ENCODE measurements around the gene GRIK5. TPM values are rescaled to one million over a fixed set of nuclear protein-coding genes. Genes with fewer than 3 reads are reported as not detected.

The GRIK5 gene
- total RNA-seq, 1 donor from 2014 or later, result 0.37 TPM

- Mint-ChIP-seq H3K4me1 (ENCODE audit: low read depth) (peaks cover 21% of the 10 kb centered on the region), H3K4me3 (ENCODE audit: unreplicated experiment) (no peak overlapping the region), H3K36me3 (ENCODE audit: low read depth) (peaks cover 5% of the 10 kb centered on the region), H3K27me3 (ENCODE audit: low read depth) (no peaks in the 10 kb centered on the region), H3K9me3 (ENCODE audit: low read depth) (no peaks in the 10 kb centered on the region), H3K27ac (ENCODE audit: unreplicated experiment) (peak overlapping the region; percentile 66)
- no peak for DNase-seq (ENCODE audit: low spot score)
- TF ChIP-seq, protein P1, sequence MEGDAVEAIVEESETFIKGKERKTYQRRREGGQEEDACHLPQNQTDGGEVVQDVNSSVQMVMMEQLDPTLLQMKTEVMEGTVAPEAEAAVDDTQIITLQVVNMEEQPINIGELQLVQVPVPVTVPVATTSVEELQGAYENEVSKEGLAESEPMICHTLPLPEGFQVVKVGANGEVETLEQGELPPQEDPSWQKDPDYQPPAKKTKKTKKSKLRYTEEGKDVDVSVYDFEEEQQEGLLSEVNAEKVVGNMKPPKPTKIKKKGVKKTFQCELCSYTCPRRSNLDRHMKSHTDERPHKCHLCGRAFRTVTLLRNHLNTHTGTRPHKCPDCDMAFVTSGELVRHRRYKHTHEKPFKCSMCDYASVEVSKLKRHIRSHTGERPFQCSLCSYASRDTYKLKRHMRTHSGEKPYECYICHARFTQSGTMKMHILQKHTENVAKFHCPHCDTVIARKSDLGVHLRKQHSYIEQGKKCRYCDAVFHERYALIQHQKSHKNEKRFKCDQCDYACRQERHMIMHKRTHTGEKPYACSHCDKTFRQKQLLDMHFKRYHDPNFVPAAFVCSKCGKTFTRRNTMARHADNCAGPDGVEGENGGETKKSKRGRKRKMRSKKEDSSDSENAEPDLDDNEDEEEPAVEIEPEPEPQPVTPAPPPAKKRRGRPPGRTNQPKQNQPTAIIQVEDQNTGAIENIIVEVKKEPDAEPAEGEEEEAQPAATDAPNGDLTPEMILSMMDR (IDR thresholded peaks at IDR 0.05), result no peak
These were observed 17.0 kb upstream of the GRIK5 start for GRCh38 chr19:42086770-42087550.

DNA sequence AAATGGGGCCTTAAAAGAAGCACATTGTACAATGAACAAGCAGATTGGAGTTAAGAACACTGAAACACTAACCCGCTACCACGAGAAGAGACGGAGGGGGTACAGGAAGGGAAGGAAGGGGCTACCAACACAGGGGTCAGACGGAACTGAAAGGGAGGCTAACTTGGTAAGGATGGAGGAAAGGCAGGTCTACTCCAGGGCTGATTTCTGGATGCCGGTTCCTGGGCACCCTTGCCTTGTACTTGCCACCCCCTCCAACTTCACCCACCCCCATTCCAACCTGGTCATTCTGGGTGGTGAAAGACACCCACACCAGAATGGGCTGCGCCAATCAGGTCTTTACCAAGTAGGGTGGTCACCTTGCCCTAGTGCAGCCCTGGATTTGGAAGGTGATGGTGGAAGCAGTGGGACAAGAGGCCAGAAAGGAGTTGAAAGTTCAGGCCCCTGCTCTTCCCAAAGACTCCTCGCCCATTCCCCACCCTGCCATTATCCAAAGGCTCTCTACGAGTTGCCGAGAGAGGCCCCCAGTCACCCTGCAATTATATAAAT, 16.3 kb upstream of the GRIK5 start:
- peaks cover 26% of the 10 kb centered on the region for H3K4me1 Mint-ChIP-seq (ENCODE audit: low read depth)
- H3K27me3 Mint-ChIP-seq (ENCODE audit: low read depth), result no peaks in the 10 kb centered on the region
- no peak overlapping the region for H3K27ac Mint-ChIP-seq (ENCODE audit: unreplicated experiment)
- no peak for DNase-seq (ENCODE audit: low spot score)
- H3K4me3 Mint-ChIP-seq (ENCODE audit: unreplicated experiment), result no peak overlapping the region
- H3K36me3 Mint-ChIP-seq (ENCODE audit: low read depth), result peaks cover 7% of the 10 kb centered on the region
- TF ChIP-seq, protein P1 (IDR thresholded peaks at IDR 0.05), result no peak
- no peaks in the 10 kb centered on the region for H3K9me3 Mint-ChIP-seq (ENCODE audit: low read depth)

GRCh38 chr19:42083537-42083936, 13.5 kb upstream of the GRIK5 start:
- H3K27me3 Mint-ChIP-seq (ENCODE audit: low read depth), result no peaks in the 10 kb centered on the region
- no peak for DNase-seq (ENCODE audit: low spot score)
- H3K36me3 Mint-ChIP-seq (ENCODE audit: low read depth), result peaks cover 13% of the 10 kb centered on the region
- H3K27ac Mint-ChIP-seq (ENCODE audit: unreplicated experiment), result no peak overlapping the region
- H3K4me1 Mint-ChIP-seq (ENCODE audit: low read depth), result peaks cover 27% of the 10 kb centered on the region
- no peak overlapping the region for H3K4me3 Mint-ChIP-seq (ENCODE audit: unreplicated experiment)
- H3K9me3 Mint-ChIP-seq (ENCODE audit: low read depth), result no peaks in the 10 kb centered on the region
- TF ChIP-seq, protein P1 (IDR thresholded peaks at IDR 0.05), result no peak

- Mint-ChIP-seq H3K9me3 (ENCODE audit: low read depth) (no peaks in the 10 kb centered on the region), H3K4me3 (ENCODE audit: unreplicated experiment) (no peak overlapping the region), H3K27me3 (ENCODE audit: low read depth) (no peaks in the 10 kb centered on the region), H3K36me3 (ENCODE audit: low read depth) (peaks cover 16% of the 10 kb centered on the region), H3K27ac (ENCODE audit: unreplicated experiment) (peak overlapping the region; percentile 28), H3K4me1 (ENCODE audit: low read depth) (peaks cover 32% of the 10 kb centered on the region)
- DNase-seq (ENCODE audit: low spot score), result no peak
- TF ChIP-seq, protein P1 (IDR thresholded peaks at IDR 0.05), result peak; percentile 73
These were observed 11.7 kb upstream of the GRIK5 start for GRCh38 chr19:42081584-42082203.

DNA sequence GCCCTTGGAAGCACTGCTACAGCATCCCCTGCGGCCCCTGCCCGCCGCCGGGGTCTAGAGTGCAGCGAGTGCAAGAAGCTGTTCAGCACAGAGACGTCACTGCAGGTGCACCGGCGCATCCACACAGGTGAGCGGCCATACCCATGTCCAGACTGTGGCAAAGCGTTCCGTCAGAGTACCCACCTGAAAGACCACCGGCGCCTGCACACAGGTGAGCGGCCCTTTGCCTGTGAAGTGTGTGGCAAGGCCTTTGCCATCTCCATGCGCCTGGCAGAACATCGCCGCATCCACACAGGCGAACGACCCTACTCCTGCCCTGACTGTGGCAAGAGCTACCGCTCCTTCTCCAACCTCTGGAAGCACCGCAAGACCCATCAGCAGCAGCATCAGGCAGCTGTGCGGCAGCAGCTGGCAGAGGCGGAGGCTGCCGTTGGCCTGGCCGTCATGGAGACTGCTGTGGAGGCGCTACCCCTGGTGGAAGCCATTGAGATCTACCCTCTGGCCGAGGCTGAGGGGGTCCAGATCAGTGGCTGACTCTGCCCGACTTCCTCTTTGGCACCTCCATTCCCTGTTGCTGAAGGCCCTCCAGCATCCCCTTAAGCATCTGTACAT, 10.9 kb upstream of the GRIK5 start:
- Mint-ChIP-seq H3K27me3 (ENCODE audit: low read depth) (no peaks in the 10 kb centered on the region), H3K27ac (ENCODE audit: unreplicated experiment) (no peak overlapping the region), H3K4me1 (ENCODE audit: low read depth) (peaks cover 37% of the 10 kb centered on the region), H3K36me3 (ENCODE audit: low read depth) (peaks cover 17% of the 10 kb centered on the region), H3K4me3 (ENCODE audit: unreplicated experiment) (no peak overlapping the region), H3K9me3 (ENCODE audit: low read depth) (no peaks in the 10 kb centered on the region)
- TF ChIP-seq, protein P1 (IDR thresholded peaks at IDR 0.05), result no peak
- DNase-seq (ENCODE audit: low spot score), result no peak

Data from chondrocyte (in vitro differentiated cells).